HG03378 (cell line): ENCODE data around the gene AGXT2.

ENCODE experiments used
- ATAC-seq: cut with Tn5 transposase; IDR thresholded peaks from one replicate; pipeline ENCODE4 v1.9.1; 2021; ENCODE audit warnings: mild to moderate bottlenecking, moderate library complexity; ENCODE audit not compliant: unreplicated experiment

Gene AGXT2

GRCh38 chr5:35047785-35048404 is at the start of gene AGXT2:
Gene AGXT2, minus strand, starts transcription at chr5:35047949. Its CDS starts 57 bp downstream, at chr5:35047892.
- no peak for ATAC-seq

GRCh38 chr5:35096932-35097331 is 49.2 kb upstream of the AGXT2 start:
- ATAC-seq, result no peak

- no peak for ATAC-seq
Observed at GRCh38 chr5:35096216-35096615, 48.5 kb upstream of the AGXT2 start.

- ATAC-seq, result no peak
Observed at GRCh38 chr5:35095366-35095765, 47.6 kb upstream of the AGXT2 start.

- no peak for ATAC-seq
Observed at GRCh38 chr5:35094948-35095347, 47.2 kb upstream of the AGXT2 start.

GRCh38 chr5:35092703-35093102 is 45.0 kb upstream of the AGXT2 start:
- ATAC-seq, result no peak

- ATAC-seq, result no peak
Observed at GRCh38 chr5:35091704-35092103, 44.0 kb upstream of the AGXT2 start.

GRCh38 chr5:35089334-35090314 is 41.9 kb upstream of the AGXT2 start:
- ATAC-seq, result peak; percentile 67

- no peak for ATAC-seq
Observed at GRCh38 chr5:35087991-35088390, 40.2 kb upstream of the AGXT2 start.

GRCh38 chr5:35083150-35083549 is 35.4 kb upstream of the AGXT2 start:
- ATAC-seq, result no peak

GRCh38 chr5:35082530-35082929 is 34.8 kb upstream of the AGXT2 start:
- no peak for ATAC-seq

- ATAC-seq, result no peak
Observed at GRCh38 chr5:35081134-35081533, 33.4 kb upstream of the AGXT2 start.

- ATAC-seq, result no peak
Observed at GRCh38 chr5:35073160-35073559, 25.4 kb upstream of the AGXT2 start.

- no peak for ATAC-seq
Observed at GRCh38 chr5:35069188-35069587, 21.4 kb upstream of the AGXT2 start.

GRCh38 chr5:35067985-35068384 is 20.2 kb upstream of the AGXT2 start:
- ATAC-seq, result no peak

GRCh38 chr5:35066260-35066795 is 18.6 kb upstream of the AGXT2 start:
- ATAC-seq, result peak; percentile 92

GRCh38 chr5:35063414-35063813 is 15.7 kb upstream of the AGXT2 start:
- ATAC-seq, result no peak

GRCh38 chr5:35061211-35061770 is 13.5 kb upstream of the AGXT2 start:
- ATAC-seq, result no peak

GRCh38 chr5:35060236-35060635 is 12.5 kb upstream of the AGXT2 start:
- no peak for ATAC-seq

- no peak for ATAC-seq
Observed at GRCh38 chr5:35059251-35059650, 11.5 kb upstream of the AGXT2 start.

- peak; percentile 97 for ATAC-seq
Observed at GRCh38 chr5:35058374-35058788, 10.6 kb upstream of the AGXT2 start.
